Measurements from ENCODE around the gene ATG2B.

Gene ATG2B

GRCh38 chr14:96268431-96269358 is 94.4 kb downstream of the ATG2B start:
- no peak for DNase-seq

GRCh38 chr14:96267916-96268315 is 95.2 kb downstream of the ATG2B start:
- no peak for DNase-seq

GRCh38 chr14:96267336-96267735 is 95.8 kb downstream of the ATG2B start:
- DNase-seq: no peak

GRCh38 chr14:96265383-96266095 is 97.6 kb downstream of the ATG2B start:
- no peak for DNase-seq

GRCh38 chr14:96264853-96265252 is 98.3 kb downstream of the ATG2B start:
- no peak for DNase-seq

- DNase-seq: no peak
These were observed 99.0 kb downstream of the ATG2B start for GRCh38 chr14:96264200-96264553.

GRCh38 chr14:96263347-96264199 is 99.6 kb downstream of the ATG2B start:
- DNase-seq: no peak

- DNase-seq: no peak
These were observed 101.1 kb downstream of the ATG2B start for GRCh38 chr14:96261772-96262655.

- no peak for DNase-seq
These were observed 102.1 kb downstream of the ATG2B start for GRCh38 chr14:96261053-96261452.

GRCh38 chr14:96260341-96260821 is 102.8 kb downstream of the ATG2B start:
- DNase-seq: no peak

GRCh38 chr14:96257900-96258299 is 105.2 kb downstream of the ATG2B start:
- DNase-seq: no peak

- no peak for DNase-seq
These were observed 106.1 kb downstream of the ATG2B start for GRCh38 chr14:96257056-96257455.

GRCh38 chr14:96256407-96256806 is 106.7 kb downstream of the ATG2B start:
- no peak for DNase-seq

- DNase-seq: no peak
These were observed 107.4 kb downstream of the ATG2B start, which contains the start of gene BDKRB1 for GRCh38 chr14:96255501-96256366. BDKRB1 (plus strand) TSS chr14:96256210; CDS start chr14:96263683, 7,473 bp downstream.

GRCh38 chr14:96254687-96255086 is 108.5 kb downstream of the ATG2B start:
- no peak for DNase-seq

- no peak for DNase-seq
These were observed 110.1 kb downstream of the ATG2B start for GRCh38 chr14:96252999-96253539.

GRCh38 chr14:96252323-96252998 is 110.7 kb downstream of the ATG2B start:
- no peak for DNase-seq

GRCh38 chr14:96251656-96252155 is 111.4 kb downstream of the ATG2B start:
- no peak for DNase-seq

- DNase-seq: no peak
These were observed 112.7 kb downstream of the ATG2B start for GRCh38 chr14:96250485-96250884.

GRCh38 chr14:96249029-96249428 is 114.1 kb downstream of the ATG2B start:
- DNase-seq: no peak

Data from NCI-H526 treated with DMSO at 0.1 percent for 48 hours (cell line).